ENCODE results near the gene PAQR9. TPM values are rescaled to one million over a fixed set of nuclear protein-coding genes. Genes with fewer than 3 reads are reported as not detected.

PAQR9 gene
- total and polyA plus RNA-seq, 2 of the 13 experiments (the other 11 are each of a cell fraction or from before 2014, with no cell fraction given) = 3.7 to 10.3 TPM

- TF ChIP-seq PRPF4 (IDR thresholded peaks at IDR 0.05; ENCODE audit: low read depth, low read length, poor library complexity, severe bottlenecking) = no peak
- TF ChIP-seq RFX3 (CRISPR knock-in tag; IDR thresholded peaks at IDR 0.05) = no peak
- TF ChIP-seq ZNF530 (CRISPR knock-in tag; IDR thresholded peaks at IDR 0.05; ENCODE audit: low read depth) = no peak
- no peak for TF ChIP-seq ZNF225 (CRISPR knock-in tag; IDR thresholded peaks at IDR 0.05)
- TF ChIP-seq BORCS8-MEF2B (CRISPR knock-in tag; IDR thresholded peaks at IDR 0.05) = peak; percentile 85; the same call in 1 of the 2 replicates
- TF ChIP-seq, protein P1, sequence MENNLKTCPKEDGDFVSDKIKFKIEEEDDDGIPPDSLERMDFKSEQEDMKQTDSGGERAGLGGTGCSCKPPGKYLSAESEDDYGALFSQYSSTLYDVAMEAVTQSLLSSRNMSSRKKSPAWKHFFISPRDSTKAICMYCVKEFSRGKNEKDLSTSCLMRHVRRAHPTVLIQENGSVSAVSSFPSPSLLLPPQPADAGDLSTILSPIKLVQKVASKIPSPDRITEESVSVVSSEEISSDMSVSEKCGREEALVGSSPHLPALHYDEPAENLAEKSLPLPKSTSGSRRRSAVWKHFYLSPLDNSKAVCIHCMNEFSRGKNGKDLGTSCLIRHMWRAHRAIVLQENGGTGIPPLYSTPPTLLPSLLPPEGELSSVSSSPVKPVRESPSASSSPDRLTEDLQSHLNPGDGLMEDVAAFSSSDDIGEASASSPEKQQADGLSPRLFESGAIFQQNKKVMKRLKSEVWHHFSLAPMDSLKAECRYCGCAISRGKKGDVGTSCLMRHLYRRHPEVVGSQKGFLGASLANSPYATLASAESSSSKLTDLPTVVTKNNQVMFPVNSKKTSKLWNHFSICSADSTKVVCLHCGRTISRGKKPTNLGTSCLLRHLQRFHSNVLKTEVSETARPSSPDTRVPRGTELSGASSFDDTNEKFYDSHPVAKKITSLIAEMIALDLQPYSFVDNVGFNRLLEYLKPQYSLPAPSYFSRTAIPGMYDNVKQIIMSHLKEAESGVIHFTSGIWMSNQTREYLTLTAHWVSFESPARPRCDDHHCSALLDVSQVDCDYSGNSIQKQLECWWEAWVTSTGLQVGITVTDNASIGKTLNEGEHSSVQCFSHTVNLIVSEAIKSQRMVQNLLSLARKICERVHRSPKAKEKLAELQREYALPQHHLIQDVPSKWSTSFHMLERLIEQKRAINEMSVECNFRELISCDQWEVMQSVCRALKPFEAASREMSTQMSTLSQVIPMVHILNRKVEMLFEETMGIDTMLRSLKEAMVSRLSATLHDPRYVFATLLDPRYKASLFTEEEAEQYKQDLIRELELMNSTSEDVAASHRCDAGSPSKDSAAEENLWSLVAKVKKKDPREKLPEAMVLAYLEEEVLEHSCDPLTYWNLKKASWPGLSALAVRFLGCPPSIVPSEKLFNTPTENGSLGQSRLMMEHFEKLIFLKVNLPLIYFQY (CRISPR knock-in tag; IDR thresholded peaks at IDR 0.05; ENCODE audit: borderline replicate concordance) = 0 out of 2 replicates have a peak, but pooled peaks have one; percentile 78
- TF ChIP-seq TBX3 (IDR thresholded peaks at IDR 0.05; ENCODE audit: borderline replicate concordance) = peak; percentile 73
- 0 out of 2 replicates have a peak, but pooled peaks have one; percentile 50 for TF ChIP-seq AHR (CRISPR knock-in tag; IDR thresholded peaks at IDR 0.05)
- TF ChIP-seq MYNN (CRISPR knock-in tag; IDR thresholded peaks at IDR 0.05; ENCODE audit: low read depth) = peak; percentile 21; the same call in 1 of the 2 replicates
- TF ChIP-seq, protein P2, sequence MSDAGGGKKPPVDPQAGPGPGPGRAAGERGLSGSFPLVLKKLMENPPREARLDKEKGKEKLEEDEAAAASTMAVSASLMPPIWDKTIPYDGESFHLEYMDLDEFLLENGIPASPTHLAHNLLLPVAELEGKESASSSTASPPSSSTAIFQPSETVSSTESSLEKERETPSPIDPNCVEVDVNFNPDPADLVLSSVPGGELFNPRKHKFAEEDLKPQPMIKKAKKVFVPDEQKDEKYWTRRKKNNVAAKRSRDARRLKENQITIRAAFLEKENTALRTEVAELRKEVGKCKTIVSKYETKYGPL (CRISPR knock-in tag; IDR thresholded peaks at IDR 0.05) = 0 out of 2 replicates have a peak, but pooled peaks have one; percentile 13
- no peak for TF ChIP-seq MAFG (CRISPR knock-in tag; IDR thresholded peaks at IDR 0.05)
- TF ChIP-seq MEIS1 (CRISPR knock-in tag; IDR thresholded peaks at IDR 0.05; ENCODE audit: borderline replicate concordance) = peak; percentile 83
- TF ChIP-seq TARDBP (CRISPR knock-in tag; IDR thresholded peaks at IDR 0.05) = peak; percentile 83
- peak; percentile 84; the same call in 1 of the 2 replicates for TF ChIP-seq SNAI1 (CRISPR knock-in tag; IDR thresholded peaks at IDR 0.05; ENCODE audit: borderline replicate concordance)
- TF ChIP-seq ELF1 (CRISPR knock-in tag; IDR thresholded peaks at IDR 0.05) = peak; percentile 89
- peak; percentile 91 for TF ChIP-seq YEATS4 (CRISPR knock-in tag; IDR thresholded peaks at IDR 0.05; ENCODE audit: borderline replicate concordance)
- peak; percentile 82; the same call in 1 of the 2 replicates for TF ChIP-seq PCBP1 (IDR thresholded peaks at IDR 0.05; ENCODE audit: borderline replicate concordance, low read depth, low read length)
- TF ChIP-seq ZNF205 (CRISPR knock-in tag; IDR thresholded peaks at IDR 0.05) = 0 out of 2 replicates have a peak, but pooled peaks have one; percentile 47
- TF ChIP-seq SUZ12 (IDR thresholded peaks at IDR 0.05; ENCODE audit: low read depth, low read length) = no peak
- no peak for TF ChIP-seq ZNF326 (CRISPR knock-in tag; IDR thresholded peaks at IDR 0.05; ENCODE audit: borderline replicate concordance)
- no peak; the same call in 1 of the 2 replicates for TF ChIP-seq GLI4 (CRISPR knock-in tag; IDR thresholded peaks at IDR 0.05; ENCODE audit: borderline replicate concordance)
- no peak for TF ChIP-seq RARG (CRISPR knock-in tag; IDR thresholded peaks at IDR 0.05; ENCODE audit: low read depth)
- peak; percentile 66; the same call in 1 of the 2 replicates for TF ChIP-seq ZSCAN22 (CRISPR knock-in tag; IDR thresholded peaks at IDR 0.05)
- peak; percentile 75; the same call in 1 of the 2 replicates for TF ChIP-seq NFKB2 (CRISPR knock-in tag; IDR thresholded peaks at IDR 0.05; ENCODE audit: borderline replicate concordance)
- no peak for TF ChIP-seq SRSF4 (IDR thresholded peaks at IDR 0.05; ENCODE audit: low read depth, low read length, poor library complexity, severe bottlenecking)
- TF ChIP-seq ZNF382 (CRISPR knock-in tag; IDR thresholded peaks at IDR 0.05; ENCODE audit: borderline replicate concordance) = no peak
Observed at GRCh38 chr3:143001369-143002082, 38.1 kb upstream of the PAQR9 start, which contains the start of gene U2SURP (continued).
